NOMO-1 (cell line): ENCODE results near the gene NUPR1.
"Not testable (repeated sequence)": the region's sequence is repeated elsewhere in the genome, so short reads cannot be mapped to it uniquely, and the experiment has no call there.

ENCODE experiments used
- DNase-seq, 2 experiments: peaks; one replicate each; lab custom pipeline; 2025; ENCODE audit not compliant: unreplicated experiment in 2 of 2; lab: John Stamatoyannopoulos, UW

Gene NUPR1, protein sequence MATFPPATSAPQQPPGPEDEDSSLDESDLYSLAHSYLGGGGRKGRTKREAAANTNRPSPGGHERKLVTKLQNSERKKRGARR

GRCh38 chr16:28538733-28539596, at the start of gene NUPR1:
Gene NUPR1, minus strand, starts transcription at chr16:28538974. Its CDS starts 67 bp downstream, at chr16:28538907.
- no peak for DNase-seq

GRCh38 chr16:28587386-28587785, 48.6 kb upstream of the NUPR1 start:
- no peak for DNase-seq

- no peak for DNase-seq
Observed at GRCh38 chr16:28586466-28586865, 47.7 kb upstream of the NUPR1 start.

DNA sequence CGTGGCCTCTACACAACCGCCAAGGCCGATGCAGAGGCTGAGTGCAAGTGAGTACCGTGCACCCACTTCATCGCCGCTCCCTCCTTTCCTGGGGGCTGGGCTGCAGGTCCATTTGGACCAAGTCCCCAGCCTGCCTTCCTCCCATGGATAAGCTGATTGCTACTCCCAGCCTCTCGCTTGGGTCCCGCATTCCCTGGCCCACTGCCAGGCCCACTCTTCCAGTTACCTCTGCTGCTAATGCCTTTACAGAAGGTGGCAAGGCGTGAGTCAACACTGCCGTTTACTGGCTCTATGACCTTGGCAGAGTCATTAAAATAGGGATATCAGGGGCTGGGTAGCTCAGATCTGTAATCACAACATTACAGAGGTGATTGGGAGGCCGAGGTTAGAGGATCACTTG, 46.9 kb upstream of the NUPR1 start:
- DNase-seq = no peak

DNA sequence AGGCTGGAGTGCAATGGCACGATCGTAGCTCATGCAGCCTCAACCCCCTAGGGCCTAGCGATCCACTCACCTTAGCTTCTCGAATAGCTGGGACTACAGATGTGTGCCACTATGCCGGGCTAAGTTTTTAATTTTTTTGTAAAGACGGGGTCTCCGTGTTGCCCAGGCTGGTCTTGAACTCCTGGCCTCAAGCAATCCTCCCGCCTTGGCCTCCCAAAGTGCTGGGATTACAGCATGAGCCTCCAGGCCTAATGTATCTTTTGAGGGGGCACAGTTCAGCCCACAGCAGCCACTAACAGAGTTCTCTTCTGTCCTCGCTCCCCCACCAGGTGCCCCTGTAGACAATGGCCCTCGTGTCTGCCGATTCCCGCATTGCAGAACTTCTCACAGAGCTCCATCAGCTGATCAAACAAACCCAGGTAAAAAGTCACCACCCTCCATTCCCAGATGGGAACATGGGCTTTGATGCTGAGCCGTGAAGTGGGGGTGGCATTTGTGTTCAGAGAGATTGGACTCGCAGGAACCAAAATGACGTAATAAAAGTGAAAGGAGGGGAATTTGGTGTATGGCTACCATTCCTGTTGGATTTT, 42.0 kb upstream of the NUPR1 start:
- DNase-seq = no peak

DNA sequence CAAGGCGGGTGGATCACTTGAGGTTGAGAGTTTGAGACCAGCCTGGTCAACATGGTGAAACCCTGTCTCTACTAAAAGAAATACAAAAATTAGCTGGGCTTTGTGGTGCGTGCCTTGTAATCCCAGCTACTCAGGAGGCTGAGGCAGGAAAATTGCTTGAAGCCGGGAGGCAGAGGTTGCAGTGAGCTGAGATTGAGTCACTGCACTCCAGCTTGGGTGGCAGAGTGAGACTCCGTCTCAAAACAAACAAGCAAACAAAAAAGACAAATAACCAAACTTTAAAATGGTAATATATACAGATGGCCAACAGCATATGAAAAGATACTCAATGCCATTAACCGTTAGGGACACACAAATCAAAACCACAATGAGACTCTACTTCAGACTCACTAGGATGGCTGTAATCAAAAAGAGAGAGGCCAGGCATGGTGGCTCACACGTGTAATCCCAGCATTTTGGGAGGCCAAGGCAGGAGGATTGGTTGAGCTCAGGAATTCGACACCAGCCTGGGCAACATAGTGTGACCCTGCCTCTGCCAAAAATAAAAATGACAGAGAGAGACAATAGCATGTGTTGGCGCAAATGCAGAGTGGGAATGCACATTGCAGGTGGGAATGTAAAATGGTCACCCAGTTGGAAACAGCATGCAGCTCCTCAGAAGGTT, 36.8 kb upstream of the NUPR1 start:
- DNase-seq = no peak

DNA sequence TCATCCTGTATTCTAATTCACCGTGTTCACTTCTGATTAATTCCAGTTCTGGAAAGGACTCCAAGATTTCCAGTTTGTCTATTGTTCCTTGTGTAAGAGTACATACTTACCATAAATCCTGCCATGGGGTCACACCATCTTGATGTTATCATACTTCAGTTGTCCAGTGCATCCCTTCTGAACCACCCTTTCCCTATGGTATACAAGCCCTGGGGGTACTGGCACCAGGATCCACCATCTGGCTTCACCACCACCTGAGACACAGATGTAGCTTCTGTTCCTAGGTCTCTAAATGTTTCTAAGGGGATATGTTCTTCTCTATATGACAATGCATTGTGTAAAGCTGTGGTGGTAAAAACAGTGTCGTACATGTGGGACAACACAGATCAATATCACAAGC, 36.2 kb upstream of the NUPR1 start:
- DNase-seq = no peak

GRCh38 chr16:28573738-28574718, 35.3 kb upstream of the NUPR1 start:
- no peak for DNase-seq

- no peak for DNase-seq
Observed at GRCh38 chr16:28572696-28573510, 34.1 kb upstream of the NUPR1 start.

- DNase-seq = no peak
Observed at GRCh38 chr16:28569968-28570752, 31.4 kb upstream of the NUPR1 start.

GRCh38 chr16:28569021-28569420, 30.2 kb upstream of the NUPR1 start:
- DNase-seq = no peak

GRCh38 chr16:28567292-28567691, 28.5 kb upstream of the NUPR1 start:
- no peak for DNase-seq

DNA sequence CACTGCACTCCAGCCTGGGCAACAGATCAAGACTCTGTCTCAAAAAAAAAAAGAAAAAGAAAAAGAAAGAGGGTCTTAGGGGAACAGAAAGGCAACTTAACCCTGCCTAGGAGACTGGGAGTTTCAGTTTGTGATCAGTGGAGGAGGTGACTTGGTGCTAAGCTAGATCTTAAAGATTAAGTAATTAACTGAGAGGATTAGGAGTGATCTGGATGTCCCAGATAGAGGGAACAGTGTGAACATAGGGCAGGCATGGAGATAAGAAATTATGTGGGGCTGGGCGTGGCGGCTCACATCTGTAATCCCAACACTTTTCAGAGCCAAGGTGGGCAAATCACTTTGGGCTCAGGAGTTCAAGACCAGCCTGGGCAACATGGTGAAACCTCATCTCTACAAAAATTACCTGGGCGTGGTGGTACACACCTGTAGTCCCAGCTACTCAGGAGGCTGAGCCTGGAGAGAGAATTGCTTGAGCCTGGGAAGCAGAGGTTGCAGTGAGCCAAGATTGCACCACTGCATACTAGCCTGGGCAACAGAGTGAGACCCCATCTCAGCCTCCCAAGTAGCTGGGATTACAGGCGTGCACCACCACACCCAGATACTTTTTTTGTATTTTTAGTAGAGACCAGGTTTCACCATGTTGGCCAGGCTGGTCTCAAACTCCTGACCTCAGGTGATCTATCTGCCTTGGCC, 27.6 kb upstream of the NUPR1 start:
- DNase-seq = not testable (repeated sequence)

DNA sequence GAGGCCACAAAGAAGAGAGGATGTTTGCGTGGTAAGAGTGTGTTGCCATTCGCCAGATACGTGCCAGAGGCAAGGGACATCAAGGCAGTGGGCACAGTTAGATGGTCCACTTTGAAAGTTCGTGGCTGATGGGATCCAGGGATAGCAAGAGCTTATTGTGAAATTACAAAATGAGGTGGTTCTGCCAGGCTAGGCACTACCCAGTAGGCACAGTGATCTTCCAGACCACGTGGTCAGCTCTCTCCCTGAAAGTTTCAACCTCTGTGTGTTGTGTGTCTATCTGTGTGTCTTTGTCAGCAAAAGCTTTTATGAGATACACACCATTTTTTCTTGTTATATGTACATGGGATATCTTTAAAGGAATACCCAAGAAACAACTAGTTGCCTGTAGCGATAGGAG, 24.4 kb upstream of the NUPR1 start:
- no peak for DNase-seq

DNA sequence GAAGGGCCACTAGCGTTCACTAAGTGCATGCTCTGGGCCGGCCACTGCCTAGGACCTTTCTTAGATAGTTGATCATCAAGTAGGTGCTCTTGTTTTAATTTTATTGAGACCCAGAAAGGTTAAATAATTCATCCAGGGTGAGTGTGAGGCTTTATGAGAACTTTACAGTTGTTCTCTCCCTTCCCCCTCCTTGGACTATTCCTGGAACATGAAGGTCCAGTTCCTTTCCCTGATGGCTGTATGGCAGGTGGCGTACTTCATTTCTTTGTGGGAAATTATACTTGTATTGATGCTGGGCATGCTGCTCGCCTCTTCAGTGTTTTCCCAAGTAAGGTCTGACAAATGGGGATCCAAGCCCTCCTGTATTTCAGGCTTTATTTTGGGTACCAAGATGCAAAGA, 23.4 kb upstream of the NUPR1 start:
- no peak for DNase-seq

DNA sequence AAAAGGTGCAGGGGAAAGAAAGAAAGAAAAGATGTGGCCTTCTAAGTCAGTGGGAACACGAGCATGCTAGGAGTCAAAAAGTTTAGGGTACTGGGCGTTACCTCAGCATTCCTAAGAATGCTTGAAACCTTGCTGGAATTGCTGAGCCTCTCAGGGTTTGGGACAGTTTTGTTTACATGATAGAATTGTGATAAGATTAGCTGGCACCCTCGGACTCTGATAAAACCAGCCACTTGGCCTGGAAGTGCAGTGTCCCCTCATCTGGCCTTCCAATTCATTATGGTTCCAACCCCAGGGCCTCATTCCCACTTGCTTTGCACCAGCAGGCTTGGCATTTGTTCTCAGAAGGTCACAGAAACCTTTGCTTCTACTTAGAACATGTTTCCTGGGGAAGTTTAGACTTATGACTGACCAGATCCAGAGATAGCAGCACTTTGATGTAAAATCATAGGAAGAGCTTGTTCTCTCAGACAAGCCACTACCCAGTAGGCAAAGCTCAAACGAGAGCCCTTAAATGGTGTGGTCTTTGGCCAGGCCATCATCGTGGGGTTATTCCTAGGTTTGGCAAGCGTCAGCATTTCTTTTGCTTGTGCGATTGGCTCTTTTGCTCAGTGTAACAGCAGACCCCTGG, 22.9 kb upstream of the NUPR1 start:
- DNase-seq = no peak

GRCh38 chr16:28558456-28558855, 19.7 kb upstream of the NUPR1 start:
- no peak for DNase-seq

DNA sequence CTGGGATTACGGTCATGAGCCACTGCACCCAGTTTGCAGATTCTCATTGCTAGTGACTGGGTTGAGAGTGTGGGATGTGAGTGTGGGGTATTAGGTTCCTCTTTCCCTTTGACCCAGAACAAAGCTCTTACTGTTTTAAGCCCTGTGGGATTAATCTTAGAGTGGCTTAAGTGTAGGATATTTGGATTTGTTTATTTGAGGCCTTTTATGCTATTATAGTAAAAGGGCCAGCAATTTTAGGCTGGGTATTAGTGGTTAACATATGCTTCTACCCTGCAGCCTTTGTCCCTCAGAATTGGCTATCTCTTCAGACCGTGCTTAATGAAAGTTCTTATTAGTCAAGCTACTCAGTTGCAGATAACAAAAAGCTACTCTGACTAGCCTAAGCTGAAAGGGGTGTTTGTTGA, 18.1 kb upstream of the NUPR1 start:
- DNase-seq = no peak
